Activated CD8-positive, alpha-beta memory T cell treated with anti-CD3 and anti-CD28 coated beads, Interleukin-2, amount 50 U/mL, for 1 hour (primary cell): Measurements from ENCODE around the gene HS3ST3A1.
A peak's percentile ranks its signal among the peaks of the same experiment; 100 is the strongest.

ENCODE experiments used
- DNase-seq: peaks from one replicate; pipeline ENCODE4 v3.0.0-alpha.2; 2020; ENCODE audit errors: extremely low read depth

Gene HS3ST3A1

GRCh38 chr17:13598353-13599167 is 3.2 kb downstream of the HS3ST3A1 start:
- no peak for DNase-seq

GRCh38 chr17:13597723-13598347 is 3.9 kb downstream of the HS3ST3A1 start:
- DNase-seq, result no peak

- no peak for DNase-seq
Measured at GRCh38 chr17:13596241-13596923, 5.3 kb downstream of the HS3ST3A1 start.

- no peak for DNase-seq
Measured at GRCh38 chr17:13595599-13595899, 6.2 kb downstream of the HS3ST3A1 start.

- peak; percentile 76 for DNase-seq
Measured at GRCh38 chr17:13594762-13595598, 6.7 kb downstream of the HS3ST3A1 start.

- DNase-seq, result no peak
Measured at GRCh38 chr17:13594310-13594709, 7.4 kb downstream of the HS3ST3A1 start.

- no peak for DNase-seq
Measured at GRCh38 chr17:13593757-13594156, 8.0 kb downstream of the HS3ST3A1 start.

- DNase-seq, result no peak
Measured at GRCh38 chr17:13593021-13593751, 8.5 kb downstream of the HS3ST3A1 start.

GRCh38 chr17:13592427-13592826 is 9.3 kb downstream of the HS3ST3A1 start:
- no peak for DNase-seq

GRCh38 chr17:13590441-13590840 is 11.3 kb downstream of the HS3ST3A1 start:
- DNase-seq, result no peak

GRCh38 chr17:13589658-13590057 is 12.1 kb downstream of the HS3ST3A1 start:
- no peak for DNase-seq

GRCh38 chr17:13587487-13588338 is 14.0 kb downstream of the HS3ST3A1 start:
- DNase-seq, result no peak

- no peak for DNase-seq
Measured at GRCh38 chr17:13584701-13585080, 17.0 kb downstream of the HS3ST3A1 start.

GRCh38 chr17:13583996-13584700 is 17.6 kb downstream of the HS3ST3A1 start:
- DNase-seq, result no peak

GRCh38 chr17:13582776-13583547 is 18.8 kb downstream of the HS3ST3A1 start:
- DNase-seq, result no peak

- DNase-seq, result no peak
Measured at GRCh38 chr17:13581925-13582324, 19.8 kb downstream of the HS3ST3A1 start.

GRCh38 chr17:13580790-13581189 is 20.9 kb downstream of the HS3ST3A1 start:
- no peak for DNase-seq

- DNase-seq, result no peak
Measured at GRCh38 chr17:13576661-13577526, 24.8 kb downstream of the HS3ST3A1 start.
